ENCODE data around the gene LY6G6C. TPM values are rescaled to one million over a fixed set of nuclear protein-coding genes. Genes with fewer than 3 reads are reported as not detected.

The LY6G6C gene
- total RNA-seq, 4 donors from 2014 or later, result 0.53 to 14.6 (median 2.4) TPM

DNA sequence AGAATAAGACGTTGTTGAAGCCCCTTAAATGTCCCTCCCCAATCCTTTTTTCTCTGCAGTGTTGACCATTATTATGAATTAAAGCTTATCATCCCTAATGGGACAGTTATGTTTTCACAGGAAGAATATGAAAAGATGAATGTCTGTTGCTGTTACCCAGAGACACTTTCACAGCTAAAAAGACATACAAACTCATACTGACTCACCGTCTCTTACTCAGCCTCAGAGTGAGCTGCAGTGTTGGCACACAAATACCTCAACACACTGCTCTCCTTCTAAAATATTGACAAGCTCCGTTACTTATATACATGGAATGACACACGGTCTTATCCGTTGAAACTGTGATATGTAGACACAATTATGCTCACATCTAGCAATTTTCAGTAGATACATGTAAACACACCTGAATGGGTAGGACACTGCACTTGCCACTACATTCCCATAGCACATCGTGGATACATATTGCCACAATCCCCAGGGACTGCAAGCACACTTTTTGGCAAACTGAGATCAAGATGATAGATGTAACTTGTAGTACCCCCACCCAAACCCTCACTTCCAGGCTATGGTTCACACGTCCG is 31.3 kb upstream of the LY6G6C start:
- no peak for DNase-seq
- no peaks in the 10 kb centered on the region for H3K4me1 ChIP-seq
- TF ChIP-seq, protein P1, sequence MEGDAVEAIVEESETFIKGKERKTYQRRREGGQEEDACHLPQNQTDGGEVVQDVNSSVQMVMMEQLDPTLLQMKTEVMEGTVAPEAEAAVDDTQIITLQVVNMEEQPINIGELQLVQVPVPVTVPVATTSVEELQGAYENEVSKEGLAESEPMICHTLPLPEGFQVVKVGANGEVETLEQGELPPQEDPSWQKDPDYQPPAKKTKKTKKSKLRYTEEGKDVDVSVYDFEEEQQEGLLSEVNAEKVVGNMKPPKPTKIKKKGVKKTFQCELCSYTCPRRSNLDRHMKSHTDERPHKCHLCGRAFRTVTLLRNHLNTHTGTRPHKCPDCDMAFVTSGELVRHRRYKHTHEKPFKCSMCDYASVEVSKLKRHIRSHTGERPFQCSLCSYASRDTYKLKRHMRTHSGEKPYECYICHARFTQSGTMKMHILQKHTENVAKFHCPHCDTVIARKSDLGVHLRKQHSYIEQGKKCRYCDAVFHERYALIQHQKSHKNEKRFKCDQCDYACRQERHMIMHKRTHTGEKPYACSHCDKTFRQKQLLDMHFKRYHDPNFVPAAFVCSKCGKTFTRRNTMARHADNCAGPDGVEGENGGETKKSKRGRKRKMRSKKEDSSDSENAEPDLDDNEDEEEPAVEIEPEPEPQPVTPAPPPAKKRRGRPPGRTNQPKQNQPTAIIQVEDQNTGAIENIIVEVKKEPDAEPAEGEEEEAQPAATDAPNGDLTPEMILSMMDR (IDR thresholded peaks at IDR 0.05), result no peak
- TF ChIP-seq POLR2A (IDR thresholded peaks at IDR 0.05), result no peak
- no peak overlapping the region for H3K4me3 ChIP-seq
- H3K9me3 ChIP-seq, result no peaks in the 10 kb centered on the region
- 57 to 83% methylated on average over 8 of the region's 8 CpGs for WGBS, 2 donors
- peaks cover 0 to under 1% (median 0%) of the 10 kb centered on the region in 3 donors for H3K36me3 ChIP-seq
- H3K27ac ChIP-seq, result no peak overlapping the region
- H3K27me3 ChIP-seq, result no peaks in the 10 kb centered on the region
- intact Hi-C loops (cut with DNase I), result no loop called here

DNA sequence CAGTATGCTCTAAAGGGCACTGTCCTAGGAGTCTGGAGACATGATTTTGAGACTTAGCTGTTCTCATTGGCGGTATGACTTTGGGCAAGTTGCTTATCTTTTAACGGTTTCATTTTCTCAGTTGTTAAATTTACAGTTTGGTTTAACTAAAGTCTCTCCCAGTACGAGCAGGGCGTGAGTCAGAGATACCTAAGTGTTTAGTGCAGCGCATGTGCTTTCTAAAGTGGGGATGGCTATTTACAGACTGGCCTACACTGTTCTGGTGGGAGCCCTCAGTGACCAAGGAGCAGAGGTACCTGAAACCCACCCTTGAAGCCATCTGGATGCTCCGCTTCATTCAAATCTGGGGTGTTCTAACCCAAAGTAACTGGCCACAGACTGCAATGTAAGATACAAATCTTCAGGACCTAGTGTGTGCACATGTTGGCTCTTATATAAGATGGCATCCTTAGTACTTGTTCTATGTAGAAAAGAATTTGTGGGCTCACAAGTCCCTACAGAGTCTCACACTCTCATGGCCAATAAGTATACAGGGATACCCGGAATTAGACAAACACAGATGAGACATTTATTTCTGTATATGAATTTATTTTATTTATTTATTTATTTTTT is 29.0 kb upstream of the LY6G6C start:
- Histone ChIP-seq H3K9me3 (no peaks in the 10 kb centered on the region), H3K27ac (no peak overlapping the region), H3K36me3 (peaks cover 0 to 11% (median 0%) of the 10 kb centered on the region in 3 donors), H3K4me3 (no peak overlapping the region), H3K4me1 (no peaks in the 10 kb centered on the region), H3K27me3 (no peaks in the 10 kb centered on the region)
- WGBS, 2 donors, result 88 to 91% methylated on average over 7 of the region's 7 CpGs
- TF ChIP-seq, protein P1 (IDR thresholded peaks at IDR 0.05), result no peak
- no peak for TF ChIP-seq POLR2A (IDR thresholded peaks at IDR 0.05)
- intact Hi-C loops (cut with DNase I), result no loop called here
- DNase-seq, result no peak

DNA sequence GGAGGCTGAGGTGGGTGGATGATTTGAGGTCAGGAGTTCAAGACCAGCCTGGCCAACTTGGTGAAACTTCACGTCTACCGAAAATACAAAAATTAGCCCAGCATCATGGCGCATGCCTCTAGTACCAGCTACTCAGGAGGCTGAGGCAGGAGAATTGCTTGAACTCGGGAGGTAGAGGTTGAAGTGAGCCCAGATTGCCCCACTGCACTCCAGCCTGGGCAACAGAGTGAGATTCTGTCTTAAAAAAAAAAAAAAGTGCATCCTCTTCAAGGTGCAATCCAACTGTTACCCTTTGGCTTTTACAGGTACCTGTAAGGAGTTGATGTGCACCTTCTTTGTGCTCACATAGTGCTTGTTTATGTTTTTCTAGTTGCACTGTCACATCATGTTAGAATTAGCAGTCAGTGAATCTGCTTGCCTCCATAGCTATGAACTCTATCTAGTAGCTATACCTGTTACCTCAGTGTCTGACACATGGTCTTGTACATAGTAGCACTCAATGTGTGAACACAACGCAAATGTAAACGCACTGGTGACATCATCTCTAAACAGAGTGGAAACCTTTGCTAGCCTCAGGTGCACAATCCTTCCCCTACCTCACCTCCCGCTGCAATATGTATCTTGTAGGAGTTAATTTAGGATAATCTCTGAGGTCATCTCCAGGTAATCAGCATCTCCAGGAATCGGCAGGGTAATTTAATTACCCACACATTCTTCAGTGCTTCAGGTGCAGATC is 27.9 kb upstream of the LY6G6C start:
- Histone ChIP-seq H3K4me3 (no peak overlapping the region), H3K27me3 (no peaks in the 10 kb centered on the region), H3K4me1 (no peaks in the 10 kb centered on the region), H3K9me3 (no peaks in the 10 kb centered on the region), H3K36me3 (peaks cover 0 to 11% (median 0%) of the 10 kb centered on the region in 3 donors), H3K27ac (no peak overlapping the region)
- TF ChIP-seq, protein P1 (IDR thresholded peaks at IDR 0.05), result no peak
- no peak for TF ChIP-seq POLR2A (IDR thresholded peaks at IDR 0.05)
- WGBS, 2 donors, result 88 to 90% methylated on average over 5 to 8 of the region's 8 CpGs
- intact Hi-C loops (cut with DNase I), result no loop called here
- DNase-seq, result no peak

DNA sequence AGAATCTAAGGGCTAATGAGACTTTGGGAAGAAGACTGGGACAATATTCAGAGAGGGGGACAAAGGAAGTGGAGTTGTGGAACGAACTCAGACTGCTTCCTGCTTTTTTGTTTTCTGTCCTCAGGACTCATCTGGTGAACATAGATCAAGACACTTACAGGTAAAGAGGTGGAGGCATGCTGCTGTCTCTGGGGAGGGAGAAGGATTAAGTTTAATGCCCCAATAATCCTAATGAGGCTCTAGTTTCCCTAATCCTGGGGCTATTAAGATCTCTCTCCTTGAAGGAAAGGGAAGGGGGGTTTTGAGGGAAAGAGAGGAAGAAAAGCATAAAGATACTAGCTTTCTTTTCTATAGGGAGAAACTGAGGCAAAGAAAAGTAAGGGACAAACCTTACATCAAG is 22.9 kb upstream of the LY6G6C start:
- Histone ChIP-seq H3K27ac (no peak overlapping the region), H3K9me3 (no peaks in the 10 kb centered on the region), H3K27me3 (no peaks in the 10 kb centered on the region), H3K4me1 (peaks cover 0 to 13% (median 9%) of the 10 kb centered on the region in 3 donors), H3K4me3 (no peak overlapping the region), H3K36me3 (peaks cover 0 to 11% (median 0%) of the 10 kb centered on the region in 3 donors)
- intact Hi-C loops (cut with DNase I), result no loop called here
- TF ChIP-seq, protein P1 (IDR thresholded peaks at IDR 0.05), result no peak
- no peak for TF ChIP-seq POLR2A (IDR thresholded peaks at IDR 0.05)
- DNase-seq, result no peak
- WGBS, 2 donors, result 48 to 57% methylated on average over 1 of the region's 1 CpG

DNA sequence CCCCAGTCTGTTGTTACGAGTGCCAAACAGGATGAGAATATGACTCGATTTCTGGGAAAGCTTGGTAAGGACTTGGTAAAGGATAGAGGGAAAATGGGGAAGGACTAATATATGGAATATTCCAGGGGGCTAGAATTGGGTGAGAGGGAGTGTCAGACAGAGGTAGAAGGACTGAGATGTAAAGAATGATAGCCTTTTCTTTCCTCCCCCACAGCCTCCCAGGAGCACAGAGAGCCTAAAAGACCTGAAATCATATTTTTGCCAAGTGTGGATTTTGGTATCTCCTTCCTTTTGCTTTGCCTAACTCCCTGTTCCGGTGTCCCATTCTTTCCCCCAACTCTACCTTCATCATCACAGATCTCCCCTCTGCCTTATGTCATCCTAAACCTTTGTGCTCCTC is 21.3 kb upstream of the LY6G6C start:
- H3K36me3 ChIP-seq, result peaks cover 0 to 11% (median 0%) of the 10 kb centered on the region in 3 donors
- intact Hi-C loops (cut with DNase I), result no loop called here
- no peaks in the 10 kb centered on the region for H3K9me3 ChIP-seq
- H3K4me1 ChIP-seq, result peaks cover 14 to 28% (median 23%) of the 10 kb centered on the region in 3 donors
- H3K27me3 ChIP-seq, result no peaks in the 10 kb centered on the region
- no peak overlapping the region for H3K4me3 ChIP-seq
- DNase-seq, result no peak
- no peak overlapping the region for H3K27ac ChIP-seq
- WGBS, 2 donors, result 67 to 69% methylated on average over 3 of the region's 3 CpGs
- TF ChIP-seq, protein P1 (IDR thresholded peaks at IDR 0.05), result no peak
- TF ChIP-seq POLR2A (IDR thresholded peaks at IDR 0.05), result no peak
